HL-60/S4 treated with retinoic acid at 250 ng/mL for 4 days and 3 days (cell line): ENCODE results near the gene SLC15A5.

Experiments
- in situ Hi-C: fragments of 300-500 bp; cut with MboI; formaldehyde crosslinking; loops from 2 replicates; pipeline ENCODE4 v1.7.0; 2022; ENCODE audit warnings: low sequenced_read_pairs

SLC15A5 gene

DNA sequence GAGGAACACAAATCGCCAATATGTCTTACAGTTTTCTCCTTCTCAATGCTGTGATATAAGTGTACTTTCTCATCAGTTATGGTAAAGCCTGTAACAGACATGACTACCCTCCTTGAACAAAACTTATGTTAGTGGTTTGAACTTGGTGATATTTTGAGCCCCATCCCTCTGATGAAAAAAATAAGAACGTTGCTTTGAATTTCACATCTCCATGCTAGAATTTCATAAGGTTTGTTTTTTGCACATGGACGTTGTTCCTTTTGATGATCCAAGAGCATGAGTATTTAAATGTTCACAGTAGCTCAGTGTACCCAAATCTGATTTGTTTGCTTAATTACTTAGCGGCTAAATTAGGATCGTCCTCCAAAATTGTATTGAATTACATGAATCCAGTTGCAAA, at the start of gene SLC15A5:
TSS of gene SLC15A5 (minus strand) at position 101 of the 400 bp plus-strand sequence. CDS start at position 101, 0 bp downstream.
- in situ Hi-C loops, result no loop called here

DNA sequence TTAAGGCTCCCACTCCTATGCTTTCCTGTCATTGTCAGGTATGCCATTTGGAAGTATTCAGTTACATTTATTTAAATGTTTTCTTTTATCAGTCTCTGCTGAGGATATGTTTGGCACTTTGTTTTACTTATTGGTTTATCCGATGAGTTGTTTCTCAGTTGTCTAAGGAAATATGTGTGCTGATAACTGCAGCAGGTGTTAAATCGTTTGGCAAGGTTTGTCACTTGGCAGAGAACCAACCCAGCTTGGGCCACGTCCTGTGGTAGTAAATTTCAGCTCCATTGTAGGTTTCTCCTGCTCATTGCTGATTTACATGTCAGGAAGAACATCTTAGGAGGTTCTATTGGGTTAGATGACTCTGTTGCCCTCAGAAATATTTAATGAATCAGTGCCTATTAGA, 47.9 kb upstream of the SLC15A5 start:
- in situ Hi-C loops, result no loop called here

DNA sequence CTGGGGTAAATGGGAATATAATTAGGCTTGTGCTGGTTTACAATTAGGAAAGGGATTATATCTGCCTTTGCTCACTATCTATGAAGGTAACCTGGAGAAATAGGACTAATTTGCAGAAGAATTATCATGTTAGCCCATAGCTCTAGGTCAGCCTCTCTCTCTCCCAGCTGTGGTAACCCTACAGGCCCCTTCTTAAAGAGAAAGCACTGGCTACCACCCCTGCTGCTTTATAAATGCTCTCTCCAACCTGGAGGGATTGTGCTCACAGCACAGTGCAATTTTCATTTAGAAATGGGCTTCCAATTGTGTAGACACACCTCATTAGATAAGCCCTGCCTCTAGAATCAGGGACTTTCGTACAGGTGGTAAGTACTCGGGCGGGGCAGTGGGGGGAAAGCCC, 47.3 kb upstream of the SLC15A5 start:
- in situ Hi-C loops, result no loop called here

DNA sequence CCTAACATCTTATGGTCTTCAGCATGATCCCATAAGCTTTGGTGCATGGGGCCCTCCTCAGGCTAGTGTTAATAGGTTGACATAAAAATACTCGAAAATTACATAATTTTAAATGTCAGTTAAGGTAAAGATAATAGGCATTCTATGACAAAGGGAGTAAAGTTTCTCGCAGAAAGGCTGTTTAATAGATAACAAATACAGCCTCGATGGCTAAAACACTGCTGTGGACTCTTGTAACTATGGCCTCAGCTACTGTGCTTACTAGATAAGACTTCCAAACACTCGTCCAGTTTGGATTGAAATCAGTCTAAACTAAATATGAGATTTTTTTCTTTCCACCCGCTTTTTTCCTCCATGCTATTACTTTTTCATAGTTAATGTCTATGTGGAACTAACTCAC, 46.8 kb upstream of the SLC15A5 start:
- in situ Hi-C loops, result no loop called here

GRCh38 chr12:16323638-16324037, 46.2 kb upstream of the SLC15A5 start:
- in situ Hi-C loops, result no loop called here

- in situ Hi-C loops, result no loop called here
Measured at GRCh38 chr12:16323010-16323409, 45.5 kb upstream of the SLC15A5 start.

- in situ Hi-C loops, result no loop called here
Measured at GRCh38 chr12:16310934-16311333, 33.4 kb upstream of the SLC15A5 start.

GRCh38 chr12:16307856-16308475, 30.5 kb upstream of the SLC15A5 start:
- in situ Hi-C loops, result no loop called here

GRCh38 chr12:16303939-16304338, 26.5 kb upstream of the SLC15A5 start:
- in situ Hi-C loops, result no loop called here

DNA sequence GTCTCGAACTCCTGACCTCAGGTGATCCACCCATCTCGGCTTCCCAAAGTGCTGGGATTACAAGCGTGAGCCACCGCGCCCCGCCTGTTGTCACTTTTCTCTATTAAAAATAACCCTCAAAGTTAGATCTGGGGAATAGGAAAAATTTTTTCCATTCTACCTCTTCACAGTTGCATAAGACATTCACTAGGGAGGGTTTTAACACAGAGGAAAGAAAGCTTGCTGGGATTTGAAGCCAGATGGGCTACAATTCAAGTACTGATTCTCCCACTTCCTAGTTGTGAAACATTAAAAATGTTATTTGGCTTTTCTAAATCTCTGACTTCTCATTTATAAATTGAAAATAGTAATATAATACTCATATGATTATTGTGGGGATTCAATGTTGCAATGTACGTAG, 23.3 kb upstream of the SLC15A5 start:
- in situ Hi-C loops, result no loop called here

- in situ Hi-C loops, result no loop called here
Measured at GRCh38 chr12:16300122-16300521, 22.6 kb upstream of the SLC15A5 start.

- in situ Hi-C loops, result no loop called here
Measured at GRCh38 chr12:16299403-16299802, 21.9 kb upstream of the SLC15A5 start.

DNA sequence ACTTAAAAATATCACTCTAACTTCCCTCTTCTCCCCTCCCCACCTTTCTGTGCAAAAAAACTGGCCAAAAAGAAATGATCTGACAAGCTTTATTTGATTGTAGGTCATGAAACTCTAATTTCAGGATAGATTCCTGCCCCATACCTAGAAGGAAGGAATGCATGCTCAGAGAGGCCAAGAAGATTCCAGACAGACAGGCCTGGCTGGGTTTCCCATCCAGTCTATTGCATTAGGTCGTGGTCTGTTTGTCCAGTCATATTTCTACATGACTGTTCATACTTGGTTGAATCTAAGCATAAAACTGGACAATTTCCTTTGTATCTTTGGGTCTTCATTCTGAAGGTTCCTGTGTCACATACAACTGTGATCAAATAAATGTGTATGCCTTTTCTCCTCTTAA, 20.0 kb upstream of the SLC15A5 start:
- in situ Hi-C loops, result no loop called here

DNA sequence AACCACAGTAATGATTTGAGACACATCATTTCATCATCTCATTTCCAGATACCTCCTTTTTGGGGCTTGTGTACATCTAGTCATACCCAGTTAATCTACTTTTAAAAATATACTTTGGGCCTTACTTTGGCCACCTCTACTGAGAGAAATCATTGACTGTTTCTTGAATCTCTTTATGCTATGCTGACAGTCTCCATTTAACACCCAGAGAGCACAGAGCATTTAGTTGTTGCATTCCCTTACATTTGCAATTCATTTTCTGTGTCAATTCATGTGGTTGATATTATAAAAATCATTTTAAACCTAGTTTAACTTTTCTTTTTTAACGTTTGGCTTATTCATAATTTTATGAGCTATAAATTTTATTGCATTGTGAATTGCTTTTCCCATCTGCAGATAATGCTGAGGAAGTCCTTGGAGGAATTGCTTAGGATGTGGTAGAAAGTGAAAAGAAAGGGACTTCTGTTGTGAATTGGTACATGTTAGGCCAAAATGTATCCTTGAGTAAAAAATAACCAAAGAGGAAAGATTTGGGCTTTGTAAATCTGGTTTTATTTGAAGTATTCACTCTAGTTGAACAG, 17.0 kb upstream of the SLC15A5 start:
- in situ Hi-C loops, result no loop called here

GRCh38 chr12:16291032-16291431, 13.5 kb upstream of the SLC15A5 start:
- in situ Hi-C loops, result no loop called here

GRCh38 chr12:16285586-16285985, 8.1 kb upstream of the SLC15A5 start:
- in situ Hi-C loops, result no loop called here

- in situ Hi-C loops, result no loop called here
Measured at GRCh38 chr12:16282978-16283377, 5.5 kb upstream of the SLC15A5 start.

DNA sequence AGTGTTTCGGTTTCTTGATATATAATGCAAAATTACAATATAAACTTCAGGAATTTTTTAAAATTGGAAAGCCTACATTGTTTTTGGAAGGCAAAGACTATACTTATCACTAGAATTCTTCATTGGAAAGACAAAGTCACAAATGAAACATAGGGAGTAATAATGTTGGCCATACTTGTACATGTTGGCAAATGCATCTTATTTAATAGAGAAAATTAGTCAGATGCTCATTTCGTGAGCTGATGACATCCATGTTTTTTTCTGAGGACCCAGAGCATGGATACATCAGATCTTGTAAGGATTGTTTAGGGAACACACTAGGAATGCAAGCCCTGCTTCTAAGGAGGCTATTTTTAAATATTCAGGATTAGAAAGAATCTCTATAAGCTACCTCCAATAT, 4.6 kb upstream of the SLC15A5 start:
- in situ Hi-C loops, result no loop called here

GRCh38 chr12:16281157-16281556, 3.7 kb upstream of the SLC15A5 start:
- in situ Hi-C loops, result no loop called here

GRCh38 chr12:16272222-16272621, 5.3 kb downstream of the SLC15A5 start:
- in situ Hi-C loops, result no loop called here

- in situ Hi-C loops, result no loop called here
Measured at GRCh38 chr12:16271062-16271461, 6.4 kb downstream of the SLC15A5 start.

DNA sequence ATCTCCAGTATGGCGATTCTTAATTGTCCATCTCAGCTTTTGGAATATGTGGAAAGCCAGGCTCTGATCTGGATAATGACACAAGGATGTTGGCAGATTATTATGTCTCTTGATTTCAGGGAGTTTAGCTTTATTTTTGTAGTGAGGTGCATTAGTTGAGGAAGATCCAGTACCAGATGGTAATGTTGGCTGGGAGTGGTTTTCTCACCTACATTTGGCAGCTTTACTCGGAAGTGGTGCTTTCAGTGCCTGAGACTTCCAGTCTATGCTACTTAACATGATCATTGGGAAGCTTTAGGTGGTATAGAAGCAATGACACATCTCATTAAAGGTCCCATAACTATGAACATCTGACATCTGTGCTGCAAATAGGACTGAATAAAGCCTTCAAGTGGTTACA, 7.5 kb downstream of the SLC15A5 start:
- in situ Hi-C loops, result no loop called here

DNA sequence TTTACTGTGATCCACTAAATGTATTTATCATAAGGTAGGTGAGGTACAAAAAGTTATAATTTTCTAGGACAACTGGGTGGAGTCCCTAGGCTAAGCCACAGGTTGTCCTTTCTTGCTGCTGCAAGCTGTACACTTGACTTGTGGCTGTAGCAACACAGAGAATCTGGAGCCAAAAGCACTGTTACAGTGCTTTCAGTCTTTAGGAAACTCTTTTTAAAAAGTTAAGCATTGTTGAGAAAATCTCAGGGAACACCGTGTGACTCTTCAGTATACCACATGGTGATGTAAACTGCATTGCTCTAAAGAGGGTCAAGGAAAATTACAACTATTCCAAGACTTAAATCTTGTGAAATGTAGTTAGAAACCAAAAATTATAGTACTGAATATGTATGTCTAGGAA, 11.4 kb downstream of the SLC15A5 start:
- in situ Hi-C loops, result no loop called here
